DMS114 treated with DMSO at 0.1 percent for 48 hours (cell line): ENCODE measurements around the gene ADAM12.

Source experiments
- DNase-seq: peaks from one replicate; lab custom pipeline; 2025; ENCODE audit not compliant: unreplicated experiment; lab: John Stamatoyannopoulos, UW

Gene ADAM12

GRCh38 chr10:126124046-126124445, 264.2 kb downstream of the ADAM12 start:
- no peak for DNase-seq

- DNase-seq: no peak
Measured at GRCh38 chr10:126123466-126123865, 264.8 kb downstream of the ADAM12 start.

GRCh38 chr10:126122881-126123280, 265.4 kb downstream of the ADAM12 start:
- no peak for DNase-seq

- no peak for DNase-seq
Measured at GRCh38 chr10:126119599-126119998, 268.7 kb downstream of the ADAM12 start.

GRCh38 chr10:126118476-126118875, 269.8 kb downstream of the ADAM12 start:
- no peak for DNase-seq

GRCh38 chr10:126117196-126117595, 271.1 kb downstream of the ADAM12 start:
- no peak for DNase-seq

GRCh38 chr10:126115886-126116285, 272.4 kb downstream of the ADAM12 start:
- no peak for DNase-seq

GRCh38 chr10:126114884-126115555, 273.3 kb downstream of the ADAM12 start:
- no peak for DNase-seq

GRCh38 chr10:126111516-126111915, 276.8 kb downstream of the ADAM12 start:
- DNase-seq: no peak

GRCh38 chr10:126110489-126111180, 277.6 kb downstream of the ADAM12 start:
- no peak for DNase-seq

- no peak for DNase-seq
Measured at GRCh38 chr10:126109893-126110292, 278.4 kb downstream of the ADAM12 start.

- no peak for DNase-seq
Measured at GRCh38 chr10:126108693-126109092, 279.6 kb downstream of the ADAM12 start.

- no peak for DNase-seq
Measured at GRCh38 chr10:126104767-126105166, 283.5 kb downstream of the ADAM12 start.

- no peak for DNase-seq
Measured at GRCh38 chr10:126102636-126103035, 285.6 kb downstream of the ADAM12 start.

- no peak for DNase-seq
Measured at GRCh38 chr10:126101736-126102135, 286.5 kb downstream of the ADAM12 start.

- no peak for DNase-seq
Measured at GRCh38 chr10:126101325-126101724, 287.0 kb downstream of the ADAM12 start.

GRCh38 chr10:126099366-126099765, 288.9 kb downstream of the ADAM12 start:
- DNase-seq: no peak

- no peak for DNase-seq
Measured at GRCh38 chr10:126098226-126098581, 290.1 kb downstream of the ADAM12 start.

- no peak for DNase-seq
Measured at GRCh38 chr10:126097558-126098225, 290.6 kb downstream of the ADAM12 start.

GRCh38 chr10:126094537-126094936, 293.7 kb downstream of the ADAM12 start:
- no peak for DNase-seq

- no peak for DNase-seq
Measured at GRCh38 chr10:126092366-126093215, 295.7 kb downstream of the ADAM12 start.
